Activated naive CD4-positive, alpha-beta T cell treated with anti-CD3 and anti-CD28 coated beads, Interleukin-2, amount 50 U/mL, for 24 hours (primary cell): Measurements from ENCODE around the gene TJP3.

Source experiments
- H3K27ac Mint-ChIP-seq: one replicate; pipeline ENCODE4 v1.8.0; 2021; ENCODE audit warnings: mild to moderate bottlenecking, mixed read lengths
- H3K27me3 Mint-ChIP-seq: one replicate; pipeline ENCODE4 v1.8.0; 2021; ENCODE audit warnings: mixed read lengths
- H3K36me3 Mint-ChIP-seq: one replicate; pipeline ENCODE4 v1.8.0; 2021; ENCODE audit warnings: mixed read lengths
- H3K4me1 Mint-ChIP-seq: one replicate; pipeline ENCODE4 v1.8.0; 2021; ENCODE audit warnings: mixed read lengths
- H3K4me3 Mint-ChIP-seq: one replicate; pipeline ENCODE4 v1.8.0; 2021; ENCODE audit warnings: mild to moderate bottlenecking, mixed read lengths
- H3K9me3 Mint-ChIP-seq: one replicate; pipeline ENCODE4 v1.8.0; 2021; ENCODE audit warnings: mixed read lengths

The TJP3 gene

DNA sequence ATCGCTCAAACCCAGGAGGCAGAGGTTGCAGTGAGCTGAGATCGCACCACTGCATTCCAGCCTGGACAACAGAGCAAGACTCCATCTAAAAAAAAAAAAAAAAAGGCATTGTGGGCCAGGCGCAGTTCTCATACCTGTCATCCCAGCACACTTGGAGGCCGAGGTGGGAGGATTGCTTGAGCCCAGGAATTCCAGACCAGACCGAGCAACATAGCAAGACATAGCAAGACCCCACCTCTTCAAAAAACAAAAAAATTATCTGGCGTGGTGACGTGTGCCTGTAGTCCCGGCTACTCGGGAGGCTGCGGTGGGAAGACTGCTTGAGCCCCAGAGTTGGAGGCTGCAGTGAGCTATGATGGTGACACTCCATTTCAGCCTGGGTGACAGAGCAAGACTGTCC is 25.9 kb upstream of the TJP3 start:
- Mint-ChIP-seq H3K4me3 (no peak overlapping the region), H3K4me1 (peaks cover 10% of the 10 kb centered on the region), H3K27ac (no peak overlapping the region), H3K36me3 (peaks cover 2% of the 10 kb centered on the region), H3K27me3 (no peaks in the 10 kb centered on the region), H3K9me3 (no peaks in the 10 kb centered on the region)

DNA sequence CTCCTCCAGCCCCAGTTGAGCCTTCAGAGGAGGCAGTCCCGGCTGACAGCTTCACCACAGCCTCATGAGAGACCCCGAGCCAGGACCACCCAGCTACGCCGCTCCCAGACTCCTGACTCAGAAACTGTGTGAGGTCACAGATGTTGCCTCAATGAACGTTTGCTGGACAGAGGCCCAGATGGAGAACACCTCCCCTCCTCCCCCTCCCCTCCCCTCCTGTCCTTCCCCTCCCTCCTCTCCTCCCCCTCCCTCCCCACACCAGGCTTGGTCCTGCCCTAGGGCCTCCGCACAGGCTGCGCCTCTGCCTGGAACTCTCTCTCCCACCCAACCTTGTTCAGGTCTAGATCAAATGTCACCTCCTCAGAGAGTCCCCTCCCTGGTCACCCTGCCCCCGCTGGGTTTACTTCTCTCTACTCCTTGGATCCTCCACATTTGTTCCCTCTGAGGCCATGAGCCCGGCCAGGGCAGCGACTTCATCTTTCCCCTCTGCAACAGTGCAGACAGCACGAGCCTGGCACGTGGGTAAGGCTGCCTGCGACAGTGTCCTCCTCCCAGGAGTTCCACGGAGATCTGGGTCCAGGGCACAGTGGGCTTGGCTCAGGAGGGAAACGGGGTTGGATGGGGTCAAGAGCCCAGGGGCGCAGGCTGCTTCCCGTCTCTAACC is 25.3 kb upstream of the TJP3 start:
- Mint-ChIP-seq H3K4me1 (peaks cover 8% of the 10 kb centered on the region), H3K4me3 (no peak overlapping the region), H3K27me3 (no peaks in the 10 kb centered on the region), H3K27ac (no peak overlapping the region), H3K36me3 (peaks cover 2% of the 10 kb centered on the region), H3K9me3 (no peaks in the 10 kb centered on the region)

DNA sequence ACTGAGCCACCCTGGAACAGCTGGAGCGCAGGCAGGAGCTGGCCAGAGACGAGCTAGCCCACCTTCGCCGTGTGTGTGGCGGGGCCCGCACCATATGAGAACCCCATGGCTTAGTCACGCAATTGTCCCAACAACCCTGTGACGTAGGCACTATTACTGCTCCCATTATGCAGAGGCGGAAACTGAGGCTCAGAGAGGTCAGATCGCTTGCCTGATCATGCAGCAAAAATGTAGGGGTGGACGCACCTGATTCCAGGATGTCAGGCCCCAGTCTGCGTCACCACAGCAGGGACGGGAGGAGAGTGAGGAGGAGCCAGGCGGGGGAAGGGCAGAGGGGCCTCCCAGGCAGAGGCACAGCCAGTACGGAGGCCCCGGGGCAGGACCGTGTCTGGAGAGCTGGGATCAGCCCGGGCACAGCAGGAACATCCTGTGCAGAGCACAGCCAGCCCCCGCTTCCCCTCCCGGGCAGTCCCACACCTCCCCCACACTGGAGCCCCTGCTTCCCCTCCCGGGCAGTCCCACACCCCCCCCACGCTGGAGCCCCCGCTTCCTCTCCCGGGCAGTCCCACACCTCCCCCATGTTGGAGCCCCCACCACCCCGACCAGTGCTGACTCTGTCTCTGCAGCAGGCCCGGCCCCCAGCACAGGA is 24.7 kb upstream of the TJP3 start:
- Mint-ChIP-seq H3K4me3 (no peak overlapping the region), H3K27me3 (no peaks in the 10 kb centered on the region), H3K9me3 (no peaks in the 10 kb centered on the region), H3K36me3 (peaks cover 2% of the 10 kb centered on the region), H3K27ac (no peak overlapping the region), H3K4me1 (peaks cover 10% of the 10 kb centered on the region)

DNA sequence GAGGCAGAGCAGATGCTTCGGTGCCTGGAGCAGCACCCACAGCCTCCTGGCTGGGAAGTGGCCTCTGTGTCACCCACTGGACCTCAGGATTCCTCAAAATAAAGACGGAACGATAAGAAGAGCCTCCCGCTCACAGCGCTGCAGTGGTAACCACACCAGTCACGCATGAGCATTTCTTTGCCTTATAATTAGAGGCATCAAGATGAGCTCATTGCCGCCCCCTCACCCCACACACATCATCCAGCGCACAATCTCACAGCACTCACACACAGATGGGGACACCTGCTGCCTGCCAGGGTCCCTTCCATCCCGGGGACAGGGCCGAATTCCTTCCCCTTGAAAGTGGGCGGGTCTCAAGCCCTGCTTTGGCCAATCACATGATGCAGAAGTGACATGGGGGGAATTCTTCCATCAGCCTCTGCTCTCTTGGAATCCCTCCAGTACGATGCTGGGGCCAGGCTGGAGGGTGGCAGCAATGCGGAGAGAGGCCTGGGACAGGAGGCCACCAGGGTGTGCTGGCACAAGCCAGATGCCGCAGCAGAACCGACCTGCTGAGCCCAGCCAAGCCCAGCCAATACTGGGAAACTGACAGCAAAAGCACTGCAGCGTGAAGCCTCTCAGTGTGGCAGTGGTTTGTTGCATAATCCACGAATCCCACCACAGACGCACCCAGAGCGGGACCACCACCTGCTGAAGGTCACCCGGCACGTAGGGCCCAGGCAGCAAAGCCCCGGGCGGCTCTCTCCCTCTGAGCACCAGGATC is 23.9 kb upstream of the TJP3 start:
- H3K4me1 Mint-ChIP-seq = peaks cover 12% of the 10 kb centered on the region
- no peaks in the 10 kb centered on the region for H3K9me3 Mint-ChIP-seq
- H3K27ac Mint-ChIP-seq = no peak overlapping the region
- no peak overlapping the region for H3K4me3 Mint-ChIP-seq
- no peaks in the 10 kb centered on the region for H3K27me3 Mint-ChIP-seq
- peaks cover 2% of the 10 kb centered on the region for H3K36me3 Mint-ChIP-seq

DNA sequence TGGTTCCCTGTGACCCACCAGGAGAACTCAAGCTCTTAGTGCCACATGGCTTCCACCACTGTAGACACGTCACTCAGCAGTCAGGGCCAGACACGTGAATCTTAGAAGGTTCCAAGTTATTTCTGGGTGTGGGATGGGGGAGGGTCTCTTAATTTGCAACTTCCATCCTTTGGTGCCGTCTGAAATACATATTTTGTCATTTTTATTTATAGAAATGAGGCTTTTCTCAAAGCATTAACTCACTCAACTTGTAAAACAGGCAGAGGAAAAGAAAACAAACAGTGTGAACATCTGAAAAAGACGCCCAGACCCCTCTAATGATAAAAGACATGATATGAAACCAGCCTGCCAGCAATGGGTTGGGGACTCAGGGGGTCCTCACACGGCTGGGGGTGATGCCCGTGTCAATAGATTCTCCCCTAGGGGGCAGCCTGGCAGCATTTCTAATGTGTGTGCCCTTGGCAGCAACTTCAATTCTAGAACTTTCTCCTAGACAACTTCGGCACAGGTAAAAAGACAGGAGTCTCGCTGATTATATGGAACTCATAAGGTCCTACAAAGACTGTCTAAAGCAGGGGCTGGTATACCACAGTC is 23.3 kb upstream of the TJP3 start:
- H3K27ac Mint-ChIP-seq = no peak overlapping the region
- no peak overlapping the region for H3K4me3 Mint-ChIP-seq
- H3K9me3 Mint-ChIP-seq = no peaks in the 10 kb centered on the region
- H3K27me3 Mint-ChIP-seq = no peaks in the 10 kb centered on the region
- peaks cover 17% of the 10 kb centered on the region for H3K4me1 Mint-ChIP-seq
- H3K36me3 Mint-ChIP-seq = peaks cover 2% of the 10 kb centered on the region

DNA sequence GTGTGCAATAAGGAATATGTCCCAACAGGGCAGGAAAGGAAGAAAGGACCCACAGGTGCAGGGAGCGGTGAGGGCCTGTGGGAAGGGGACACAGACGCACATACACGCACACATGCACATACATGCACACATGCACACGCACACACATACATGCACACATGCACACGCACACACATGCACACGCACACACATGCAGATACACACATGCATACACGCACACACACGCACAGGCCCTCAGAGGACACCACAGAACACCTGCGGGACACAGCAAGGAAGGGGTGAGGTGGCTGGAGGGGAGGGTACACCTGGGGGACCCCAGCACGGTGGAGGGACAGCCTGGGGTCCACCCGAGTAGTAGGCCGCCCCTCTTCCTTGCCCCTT is 20.8 kb upstream of the TJP3 start:
- peak overlapping the region; percentile 30 for H3K27ac Mint-ChIP-seq
- H3K4me3 Mint-ChIP-seq = peak overlapping the region; percentile 85
- H3K4me1 Mint-ChIP-seq = peaks cover 34% of the 10 kb centered on the region
- H3K9me3 Mint-ChIP-seq = no peaks in the 10 kb centered on the region
- H3K27me3 Mint-ChIP-seq = no peaks in the 10 kb centered on the region
- peaks cover 3% of the 10 kb centered on the region for H3K36me3 Mint-ChIP-seq

DNA sequence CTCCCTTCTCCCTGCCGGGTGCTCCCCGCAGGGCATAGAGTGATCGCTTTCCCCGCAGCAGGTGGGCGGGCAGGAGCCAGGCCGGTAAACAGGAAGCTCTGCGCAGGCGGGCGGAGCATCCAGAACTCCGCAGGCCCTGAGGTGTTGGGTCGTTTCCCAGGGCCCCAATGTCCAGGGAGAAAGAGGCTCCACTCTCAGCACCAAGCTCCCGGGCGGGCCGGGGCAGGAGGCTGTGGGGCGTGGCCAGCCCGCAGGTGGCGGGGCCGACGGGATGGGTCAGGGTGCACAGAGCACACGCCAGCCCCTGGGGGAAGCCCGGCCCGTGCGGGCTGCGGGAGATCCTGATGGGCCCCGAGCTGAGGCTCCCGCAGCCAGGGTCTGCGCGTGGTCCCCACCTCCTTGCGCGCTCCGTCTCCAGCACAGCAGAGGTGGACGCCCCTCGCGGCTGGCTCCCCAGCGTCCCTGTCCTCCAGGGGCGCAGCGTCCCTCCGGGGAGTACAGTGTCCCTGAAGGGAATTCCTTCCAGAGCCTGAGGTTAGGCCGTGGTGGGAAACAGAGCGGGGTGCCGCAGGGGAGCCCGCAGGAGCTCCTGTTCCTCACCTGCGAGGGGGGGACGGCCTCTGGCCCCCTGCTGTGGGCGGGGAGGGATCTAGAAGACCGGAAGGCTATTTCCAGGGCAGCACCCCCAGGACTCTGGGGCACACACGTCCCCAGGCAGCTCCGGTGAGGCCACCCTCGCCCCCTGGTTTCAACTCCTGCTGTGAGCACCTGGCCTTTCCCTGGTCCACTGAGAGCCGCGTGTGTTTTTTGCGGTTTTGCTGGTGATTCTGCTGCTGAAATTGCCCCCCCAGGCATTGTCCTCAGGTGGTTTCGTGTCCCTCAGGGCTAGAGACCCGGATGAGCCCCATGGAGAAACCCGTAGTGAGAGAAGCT is 20.1 kb upstream of the TJP3 start:
- H3K36me3 Mint-ChIP-seq = peaks cover 3% of the 10 kb centered on the region
- H3K9me3 Mint-ChIP-seq = no peaks in the 10 kb centered on the region
- H3K27me3 Mint-ChIP-seq = no peaks in the 10 kb centered on the region
- peak overlapping the region; percentile 85 for H3K4me3 Mint-ChIP-seq
- peaks cover 37% of the 10 kb centered on the region for H3K4me1 Mint-ChIP-seq
- H3K27ac Mint-ChIP-seq = peak overlapping the region; percentile 30

DNA sequence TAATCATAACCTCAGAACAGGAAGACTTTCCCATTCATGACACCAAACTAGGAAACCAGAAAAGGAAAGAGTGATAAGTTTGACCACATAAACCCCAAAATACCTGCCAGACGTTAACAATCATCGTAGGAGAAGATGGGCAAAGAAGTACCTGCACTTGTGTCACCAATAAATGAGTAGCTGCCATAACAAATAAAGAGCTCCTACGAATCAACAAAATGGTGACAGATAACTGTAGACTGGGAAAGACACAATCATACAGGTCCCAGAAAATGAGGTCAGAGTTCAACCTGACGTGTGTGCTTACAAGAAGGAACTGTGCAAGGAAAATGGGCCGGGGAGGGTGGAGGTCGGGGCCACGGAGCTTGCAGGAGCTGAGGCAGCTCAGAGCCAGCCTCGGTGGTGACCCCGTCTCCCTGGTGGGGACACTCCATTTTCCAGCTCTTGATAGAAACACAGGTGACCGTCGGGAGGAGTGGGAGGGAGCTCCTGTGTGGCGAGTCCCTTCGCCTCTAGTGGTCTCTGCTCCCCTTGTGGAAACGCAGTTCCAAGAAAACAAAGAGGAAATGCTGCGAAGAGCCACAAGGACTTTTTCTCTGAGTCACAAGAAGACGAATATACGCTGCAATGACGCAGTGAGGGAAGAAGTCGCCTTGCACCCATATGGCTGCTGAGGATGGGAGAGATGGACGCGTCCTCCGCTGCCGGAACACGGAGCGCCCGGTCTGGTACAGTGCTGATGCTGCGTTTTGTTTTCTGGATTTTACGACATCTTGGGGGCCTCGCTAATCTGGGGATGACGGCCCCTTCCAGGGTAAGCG is 17.4 kb upstream of the TJP3 start:
- Mint-ChIP-seq H3K4me1 (peaks cover 41% of the 10 kb centered on the region), H3K9me3 (no peaks in the 10 kb centered on the region), H3K27me3 (no peaks in the 10 kb centered on the region), H3K4me3 (no peak overlapping the region), H3K27ac (peak overlapping the region; percentile 38), H3K36me3 (peaks cover 2% of the 10 kb centered on the region)

DNA sequence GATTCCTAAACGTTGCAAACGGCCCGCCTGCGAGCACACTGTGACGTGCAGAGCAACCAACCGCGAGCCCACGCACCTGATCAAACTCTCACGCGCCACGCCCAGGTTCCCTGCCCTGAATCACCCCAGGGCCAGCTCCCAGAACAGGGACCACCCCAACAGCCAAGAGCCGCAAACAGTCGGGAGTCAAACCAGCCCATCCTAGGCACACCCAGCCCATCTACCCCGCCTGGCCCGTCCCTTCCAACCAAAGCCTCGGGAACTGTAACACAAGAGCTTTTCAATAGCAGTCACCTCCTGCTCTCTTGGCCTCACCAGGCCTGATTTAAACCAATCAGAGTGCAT is 16.8 kb upstream of the TJP3 start:
- Mint-ChIP-seq H3K27me3 (no peaks in the 10 kb centered on the region), H3K27ac (no peak overlapping the region), H3K9me3 (no peaks in the 10 kb centered on the region), H3K36me3 (peaks cover 2% of the 10 kb centered on the region), H3K4me3 (no peak overlapping the region), H3K4me1 (peaks cover 44% of the 10 kb centered on the region)

DNA sequence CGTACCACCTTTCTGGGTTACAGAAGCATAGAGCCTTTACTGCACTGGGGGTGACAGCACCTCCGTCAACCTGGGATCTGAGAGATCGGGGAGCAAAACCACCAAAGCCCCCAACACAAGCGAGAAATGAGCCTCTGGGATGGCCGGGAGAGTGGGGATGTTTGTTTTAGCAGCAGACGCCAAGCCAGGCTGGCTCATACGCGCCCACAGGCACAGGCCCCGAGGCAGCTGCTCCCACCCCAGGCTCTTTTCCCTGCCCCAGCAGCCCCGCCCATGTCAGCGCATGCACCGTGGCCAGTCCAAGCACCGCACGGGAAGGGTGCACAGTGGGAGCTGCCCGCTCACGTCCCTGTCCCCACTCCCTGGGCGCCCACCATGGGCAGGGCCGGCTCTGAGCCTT is 16.5 kb upstream of the TJP3 start:
- H3K27ac Mint-ChIP-seq = no peak overlapping the region
- peaks cover 2% of the 10 kb centered on the region for H3K36me3 Mint-ChIP-seq
- H3K4me1 Mint-ChIP-seq = peaks cover 44% of the 10 kb centered on the region

DNA sequence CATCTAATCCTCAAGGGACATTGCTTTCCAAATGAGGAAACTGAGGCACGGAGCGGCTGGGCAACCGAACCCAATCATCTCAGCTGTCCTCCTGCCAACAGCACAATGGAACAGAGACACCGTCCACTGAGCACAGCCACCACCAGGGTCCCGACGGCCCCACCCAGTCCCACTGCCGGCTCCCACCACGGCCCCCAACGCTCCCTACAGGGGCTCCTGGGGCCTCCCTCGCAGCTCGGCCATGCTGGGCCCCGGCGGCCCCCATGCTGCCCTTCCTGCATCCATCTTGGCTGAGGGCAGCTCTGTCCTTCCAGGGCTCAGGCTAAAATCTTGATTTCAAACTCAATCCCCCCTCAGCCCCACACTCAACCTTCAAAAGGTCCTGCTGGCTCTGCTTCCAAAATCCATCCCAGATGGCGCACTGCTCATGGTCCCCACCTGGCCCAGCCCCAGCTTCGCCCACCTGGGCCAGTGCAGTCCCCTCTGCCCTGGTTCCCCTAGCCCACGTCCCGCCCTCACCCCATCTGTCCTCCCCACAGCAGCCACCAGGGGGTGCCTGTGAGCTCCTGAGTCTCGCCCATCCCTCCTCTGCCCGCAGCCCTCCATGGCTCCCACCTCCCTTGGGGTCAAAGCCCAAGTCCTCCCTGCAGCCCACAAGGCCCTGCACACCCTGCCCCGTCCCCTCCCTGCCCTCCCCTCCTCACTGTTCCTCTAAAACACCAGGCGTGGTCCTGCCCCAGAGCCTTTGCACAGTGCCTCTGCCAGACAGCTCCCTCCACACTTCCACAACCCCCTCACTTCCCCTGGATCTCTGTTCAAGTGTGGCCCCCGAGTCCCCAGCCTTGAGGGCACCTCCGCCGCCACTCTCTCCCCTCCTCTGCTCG is 15.8 kb upstream of the TJP3 start:
- no peaks in the 10 kb centered on the region for H3K27me3 Mint-ChIP-seq

More for the DNA sequence above, 16.5 kb upstream of the TJP3 start:
- Mint-ChIP-seq H3K9me3 (no peaks in the 10 kb centered on the region), H3K27me3 (no peaks in the 10 kb centered on the region), H3K4me3 (no peak overlapping the region)

DNA sequence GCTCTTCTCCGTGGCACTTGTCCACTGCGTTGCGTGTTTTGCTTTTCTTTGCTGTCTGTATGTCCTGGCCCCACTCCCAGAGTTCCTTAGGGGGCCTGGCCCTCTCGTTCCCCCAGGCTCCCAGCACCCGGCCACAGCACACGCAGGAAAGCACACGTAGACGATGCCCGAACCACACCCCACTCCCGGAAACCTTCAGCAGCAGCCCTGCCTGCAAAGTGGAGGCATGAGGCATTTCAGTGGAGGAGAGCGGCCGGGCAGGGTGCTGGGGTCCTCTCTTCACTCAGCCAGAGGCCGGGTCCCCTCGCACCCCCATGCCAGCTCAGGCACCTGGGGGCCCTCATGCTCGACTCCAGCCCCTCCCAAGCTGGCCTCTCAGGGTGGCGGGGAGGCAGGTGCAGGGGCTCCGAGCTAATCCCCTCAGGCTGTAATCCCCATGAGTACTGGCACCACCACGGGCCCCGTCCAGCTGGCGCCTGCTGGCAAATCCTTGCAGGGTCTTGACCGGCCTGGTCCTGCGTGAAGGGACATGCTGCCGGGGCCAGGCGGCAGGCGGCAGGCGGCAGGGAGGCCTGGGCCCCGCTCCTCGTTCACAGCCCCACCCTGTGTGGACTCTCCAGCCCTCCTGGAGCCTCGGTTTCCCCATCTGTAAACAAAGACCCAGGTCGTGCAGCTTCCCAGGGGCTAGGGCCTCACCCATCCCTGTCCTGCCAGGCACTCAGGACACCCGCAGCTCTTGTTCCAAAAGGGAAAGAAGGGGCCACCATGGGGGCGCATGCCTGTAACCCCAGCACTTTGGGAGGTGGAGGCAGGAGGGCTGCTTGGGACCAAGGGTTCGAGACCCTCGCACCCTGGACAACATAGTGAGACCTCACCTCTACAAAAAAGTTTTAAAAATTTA is 14.9 kb upstream of the TJP3 start:
- H3K36me3 Mint-ChIP-seq = peaks cover 2% of the 10 kb centered on the region
- no peaks in the 10 kb centered on the region for H3K9me3 Mint-ChIP-seq
- no peaks in the 10 kb centered on the region for H3K27me3 Mint-ChIP-seq
- peaks cover 39% of the 10 kb centered on the region for H3K4me1 Mint-ChIP-seq
- no peak overlapping the region for H3K4me3 Mint-ChIP-seq
- peak overlapping the region; percentile 32 for H3K27ac Mint-ChIP-seq

More for the DNA sequence above, 15.8 kb upstream of the TJP3 start:
- Mint-ChIP-seq H3K4me1 (peaks cover 37% of the 10 kb centered on the region), H3K36me3 (peaks cover 2% of the 10 kb centered on the region), H3K27ac (peak overlapping the region; percentile 32), H3K9me3 (no peaks in the 10 kb centered on the region), H3K4me3 (no peak overlapping the region)
